IMR-90 (cell line): ENCODE measurements around the gene SERPINA3.

Experiments
- CTCF ChIP-seq: conservative IDR thresholded peaks from 2 replicates; pipeline ENCODE4 v1.5.1; 2012; ENCODE audit warnings: mild to moderate bottlenecking, low read depth, low read length, improper control_type of control experiment
- SMC3 ChIP-seq: fragments of 150-350 bp; IDR thresholded peaks from 2 replicates; pipeline ENCODE4 v1.6.1; 2016; ENCODE audit warnings: low read depth, mild to moderate bottlenecking, antibody characterized with exemption, low read length, moderate library complexity
- TF ChIP-seq, protein P1 (sequence below): fragments of 150-350 bp; IDR thresholded peaks from 2 replicates; pipeline ENCODE4 v1.6.1; 2016; ENCODE audit warnings: low read depth, mild to moderate bottlenecking, low read length, moderate library complexity, borderline replicate concordance

DNA sequence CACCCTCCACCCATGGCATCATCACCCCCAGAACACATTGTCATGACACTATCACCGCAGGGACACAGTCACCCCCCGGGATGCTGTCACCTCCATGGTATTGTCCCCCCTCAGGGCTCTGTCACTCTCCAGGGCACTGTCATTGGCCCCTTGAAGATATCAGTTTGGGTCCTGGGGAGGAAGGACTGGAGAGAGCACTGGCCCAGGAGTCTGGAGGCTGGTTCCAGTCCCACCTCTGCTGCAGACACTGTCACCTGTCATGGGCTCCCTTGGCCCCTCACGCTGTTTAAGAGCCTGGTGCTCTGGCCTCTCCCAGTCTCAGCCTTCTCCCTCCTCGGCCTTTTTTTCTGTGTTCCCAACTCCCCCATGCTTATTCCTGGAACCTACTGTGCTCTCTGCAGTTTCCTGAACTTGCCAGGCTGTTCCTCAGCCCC lies 31.9 kb downstream of the SERPINA3 start:
- TF ChIP-seq CTCF (no peak), SMC3 (no peak)
- TF ChIP-seq, protein P1, sequence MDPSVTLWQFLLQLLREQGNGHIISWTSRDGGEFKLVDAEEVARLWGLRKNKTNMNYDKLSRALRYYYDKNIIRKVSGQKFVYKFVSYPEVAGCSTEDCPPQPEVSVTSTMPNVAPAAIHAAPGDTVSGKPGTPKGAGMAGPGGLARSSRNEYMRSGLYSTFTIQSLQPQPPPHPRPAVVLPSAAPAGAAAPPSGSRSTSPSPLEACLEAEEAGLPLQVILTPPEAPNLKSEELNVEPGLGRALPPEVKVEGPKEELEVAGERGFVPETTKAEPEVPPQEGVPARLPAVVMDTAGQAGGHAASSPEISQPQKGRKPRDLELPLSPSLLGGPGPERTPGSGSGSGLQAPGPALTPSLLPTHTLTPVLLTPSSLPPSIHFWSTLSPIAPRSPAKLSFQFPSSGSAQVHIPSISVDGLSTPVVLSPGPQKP, result no peak
